GM21723 (cell line): ENCODE measurements around the gene CDK2AP2.
A peak's percentile ranks its signal among the peaks of the same experiment; 100 is the strongest.
"Not testable (repeated sequence)": the region's sequence is repeated elsewhere in the genome, so short reads cannot be mapped to it uniquely, and the experiment has no call there.

ENCODE experiments used
- ATAC-seq: cut with Tn5 transposase; IDR thresholded peaks from one replicate; pipeline ENCODE4 v1.9.1; 2021; ENCODE audit warnings: mild to moderate bottlenecking, moderate library complexity; ENCODE audit not compliant: unreplicated experiment

CDK2AP2 gene

DNA sequence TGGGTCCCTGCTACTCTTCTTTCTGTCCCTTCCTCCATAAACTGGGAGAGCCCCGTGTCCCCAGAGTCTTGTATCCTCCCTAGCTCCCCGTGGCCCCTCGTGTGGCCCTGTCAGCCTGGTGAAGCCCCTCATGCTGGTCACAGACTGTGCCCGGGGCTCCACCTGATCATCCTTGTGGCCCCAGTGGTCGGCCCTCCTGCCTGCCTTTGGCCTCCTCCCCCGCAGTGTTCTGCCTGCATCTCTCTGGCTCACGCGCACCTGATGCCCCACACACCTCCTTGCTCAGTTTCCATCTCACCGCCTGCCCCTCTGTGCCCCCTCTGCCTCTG is 16.5 kb upstream of the CDK2AP2 start:
- no peak for ATAC-seq

- no peak for ATAC-seq
Observed at GRCh38 chr11:67523556-67524479, 15.9 kb upstream of the CDK2AP2 start.

DNA sequence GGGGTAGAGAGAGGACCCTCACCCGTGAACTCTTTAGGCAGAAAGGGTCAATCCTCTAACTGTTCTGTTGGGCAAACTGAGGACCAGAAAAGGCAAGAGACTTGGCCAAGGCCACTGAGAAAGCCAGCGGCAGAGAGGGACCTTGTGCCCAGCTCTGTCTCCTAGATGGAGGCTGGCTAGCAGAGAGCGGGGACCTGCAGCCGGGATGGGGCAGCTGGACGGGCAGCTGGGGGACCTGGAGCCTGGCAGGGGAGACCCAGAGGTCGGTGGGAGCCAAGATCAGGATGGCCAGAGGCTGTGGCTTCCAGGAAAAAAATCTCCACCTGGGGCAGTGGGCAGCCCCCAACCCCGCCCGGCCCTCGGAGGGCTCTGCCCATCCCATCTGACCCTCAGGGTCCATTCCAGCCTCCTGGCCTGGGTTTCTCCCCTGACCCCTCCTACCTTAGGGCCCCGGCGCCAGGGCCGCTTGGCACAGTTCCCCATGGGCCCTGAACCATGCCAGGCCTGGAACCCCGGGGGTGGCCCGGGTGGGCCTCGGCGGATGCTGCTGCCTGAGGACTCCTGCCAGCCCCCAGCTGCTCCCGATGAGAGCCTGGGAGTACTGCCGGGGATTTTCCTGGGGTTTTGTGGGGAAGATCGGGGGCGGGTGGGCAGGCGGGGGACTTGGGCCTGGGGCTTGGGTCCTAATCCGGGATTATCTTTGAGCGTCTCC is 15.0 kb upstream of the CDK2AP2 start, which contains the start of gene CABP2:
Gene CABP2, minus strand, starts transcription at position 603 of the 712 bp plus-strand sequence. Its CDS starts 120 bp downstream, at position 483.
- ATAC-seq, result no peak

- ATAC-seq, result no peak
Observed at GRCh38 chr11:67522338-67522737, 14.4 kb upstream of the CDK2AP2 start.

DNA sequence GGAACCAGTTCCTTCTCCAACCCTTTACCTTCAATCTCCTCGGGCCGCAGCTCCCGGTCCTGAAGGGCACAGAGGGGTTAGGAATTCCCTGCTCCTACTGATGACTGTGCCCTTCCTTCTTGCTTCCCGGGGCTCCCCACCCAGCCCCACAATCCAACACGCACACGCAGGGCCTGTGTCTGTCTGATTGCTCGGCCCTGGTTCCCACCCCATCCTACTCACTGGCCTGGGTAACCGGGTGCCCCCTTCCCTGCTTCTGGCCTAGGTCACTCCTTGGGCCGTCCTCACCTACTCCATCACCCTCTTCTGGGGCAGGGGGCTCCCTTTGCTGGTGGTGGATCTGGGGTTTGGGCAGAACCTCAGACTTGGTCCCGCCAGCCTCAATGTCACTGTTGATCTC is 14.0 kb upstream of the CDK2AP2 start:
- ATAC-seq, result no peak

DNA sequence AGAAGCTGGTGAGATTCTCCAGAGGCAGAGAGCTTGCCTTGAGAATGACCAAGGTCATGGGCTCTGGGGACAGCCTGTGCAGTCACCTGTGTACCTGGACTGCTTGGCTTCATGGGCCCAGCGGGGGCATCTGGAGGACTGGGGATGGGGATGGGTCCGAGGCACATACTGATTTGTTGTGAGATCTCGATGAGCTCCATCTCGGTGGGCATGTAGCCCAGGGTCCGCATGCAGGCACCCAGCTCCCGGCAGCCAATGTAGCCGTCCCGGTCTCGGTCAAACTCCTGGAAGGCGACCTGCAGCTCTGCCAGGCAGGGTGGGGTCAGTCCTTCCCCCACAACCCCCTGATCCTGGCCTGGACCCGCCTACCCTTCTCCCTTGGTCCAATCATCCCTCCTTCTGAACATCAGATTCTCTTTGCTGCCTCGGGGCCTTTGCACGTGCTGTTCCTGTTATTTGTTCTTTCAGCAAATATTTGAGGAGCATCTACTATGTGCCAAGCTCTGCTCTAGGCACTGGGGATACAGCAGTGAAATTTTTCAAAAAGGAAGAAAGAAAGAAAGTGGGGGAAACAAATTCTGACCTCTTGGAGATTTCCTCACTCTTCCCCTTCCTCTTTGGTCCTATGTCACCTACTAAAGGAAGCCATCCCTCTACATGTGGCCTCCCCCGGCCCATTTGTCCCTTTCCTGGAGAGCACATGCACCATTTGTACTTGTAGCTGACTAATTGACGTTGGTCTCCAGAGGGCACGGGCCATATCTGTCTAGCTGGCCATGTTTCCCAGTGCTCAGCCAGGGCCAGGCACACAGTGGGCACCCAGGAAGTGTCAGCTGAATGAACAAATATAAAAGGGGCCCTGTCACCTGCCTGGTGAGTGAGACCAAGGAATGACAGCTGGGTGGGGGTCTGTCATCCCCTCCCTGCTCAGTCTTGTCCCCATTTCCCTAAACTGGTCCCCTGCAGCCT is 13.2 kb upstream of the CDK2AP2 start:
- ATAC-seq, result no peak

- ATAC-seq, result no peak
Observed at GRCh38 chr11:67519726-67520125, 11.8 kb upstream of the CDK2AP2 start.

DNA sequence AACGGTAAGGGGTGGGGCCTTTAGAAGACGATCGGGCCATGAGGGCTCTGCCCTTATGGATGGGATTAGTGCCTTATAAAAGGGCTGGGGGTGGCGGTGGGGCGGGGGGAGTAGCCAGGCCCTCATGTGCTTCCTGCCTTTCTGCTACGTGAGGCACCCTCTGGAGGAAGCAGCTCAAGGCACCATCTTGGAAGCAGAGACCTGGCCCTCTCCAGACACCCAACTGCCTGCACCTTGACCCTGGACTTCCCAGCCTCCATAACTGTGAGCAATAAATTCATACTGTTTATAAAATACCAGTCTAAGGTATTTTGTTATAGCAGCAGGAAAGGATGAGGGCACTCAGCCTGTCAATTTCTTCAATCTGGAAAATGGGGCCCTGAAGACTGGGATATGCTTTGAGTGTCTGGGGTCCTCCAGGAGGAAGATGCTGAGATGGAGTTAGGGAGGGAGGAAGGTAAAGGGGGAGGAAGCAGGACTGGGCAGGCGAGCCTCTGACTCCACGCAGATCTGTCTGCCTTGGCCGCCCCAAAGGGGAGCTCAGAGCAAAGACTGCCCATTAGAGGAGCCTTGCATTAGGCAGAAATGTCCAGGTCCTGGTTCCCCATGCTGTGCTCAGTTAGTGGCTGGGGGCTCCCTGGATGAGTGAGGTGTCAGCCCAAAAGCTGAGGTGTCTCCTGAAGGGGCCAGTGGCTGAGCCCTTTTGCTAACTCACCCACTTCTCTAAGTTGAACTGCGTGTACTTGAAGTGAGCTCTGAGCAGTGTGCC is 10.0 kb upstream of the CDK2AP2 start:
- ATAC-seq, result no peak

- ATAC-seq, result no peak
Observed at GRCh38 chr11:67516806-67517205, 8.8 kb upstream of the CDK2AP2 start.

DNA sequence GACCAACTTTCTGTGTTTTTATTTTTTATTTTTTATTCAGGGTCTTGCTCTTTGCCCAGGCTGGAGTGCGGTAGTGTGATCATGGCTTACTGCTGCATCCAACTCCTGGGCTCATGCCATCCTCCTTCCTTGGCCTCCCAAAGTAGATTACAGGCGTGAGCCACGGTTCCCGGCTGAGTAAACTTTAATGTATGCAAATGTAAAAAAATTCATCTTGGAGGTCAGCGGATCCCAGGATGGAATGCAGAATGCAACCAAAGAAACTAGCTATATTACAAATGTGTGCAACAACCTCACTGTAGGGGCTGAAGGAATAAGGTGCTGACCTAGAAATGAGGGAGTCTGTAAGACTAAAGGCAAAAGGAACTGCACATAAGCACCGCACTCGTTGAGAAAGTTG is 6.2 kb upstream of the CDK2AP2 start:
- no peak for ATAC-seq

GRCh38 chr11:67511558-67511957 is 3.6 kb upstream of the CDK2AP2 start:
- not testable (repeated sequence) for ATAC-seq

- ATAC-seq, result no peak
Observed at GRCh38 chr11:67510023-67510345, 2.0 kb upstream of the CDK2AP2 start.

GRCh38 chr11:67508486-67509121 is 642 bp upstream of the CDK2AP2 start:
- peak; percentile 38 for ATAC-seq

DNA sequence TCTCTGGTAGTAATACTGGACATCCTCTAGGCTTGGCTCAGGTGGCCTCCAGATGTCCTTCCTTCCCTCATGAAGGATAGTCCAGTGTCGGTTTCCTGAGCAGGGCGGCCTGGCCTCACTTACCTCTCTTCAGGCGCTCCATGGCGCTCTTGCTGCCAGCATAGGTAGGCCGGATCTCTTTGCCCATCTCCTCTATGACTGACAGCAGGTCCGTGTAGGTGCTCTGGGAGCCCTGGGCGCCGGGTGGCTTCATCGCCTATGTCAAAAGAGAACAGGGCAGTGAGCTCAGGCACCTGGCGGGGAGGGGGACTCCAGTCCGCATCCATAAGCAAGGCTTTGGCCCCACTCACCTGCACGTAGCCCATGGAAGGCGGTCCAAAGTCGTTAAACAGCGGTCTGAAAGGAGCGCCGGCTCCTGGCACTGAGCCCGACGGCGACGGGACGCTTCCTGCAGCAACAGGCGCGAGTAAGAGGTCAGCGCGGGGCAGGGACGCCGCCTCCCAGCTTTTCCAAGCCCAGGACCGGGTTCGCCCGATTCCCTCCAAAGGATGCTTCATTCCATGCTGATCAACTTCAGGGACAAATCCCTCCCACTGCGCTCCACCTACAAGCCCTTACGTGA is 609 bp downstream of the CDK2AP2 start:
- no peak for ATAC-seq

DNA sequence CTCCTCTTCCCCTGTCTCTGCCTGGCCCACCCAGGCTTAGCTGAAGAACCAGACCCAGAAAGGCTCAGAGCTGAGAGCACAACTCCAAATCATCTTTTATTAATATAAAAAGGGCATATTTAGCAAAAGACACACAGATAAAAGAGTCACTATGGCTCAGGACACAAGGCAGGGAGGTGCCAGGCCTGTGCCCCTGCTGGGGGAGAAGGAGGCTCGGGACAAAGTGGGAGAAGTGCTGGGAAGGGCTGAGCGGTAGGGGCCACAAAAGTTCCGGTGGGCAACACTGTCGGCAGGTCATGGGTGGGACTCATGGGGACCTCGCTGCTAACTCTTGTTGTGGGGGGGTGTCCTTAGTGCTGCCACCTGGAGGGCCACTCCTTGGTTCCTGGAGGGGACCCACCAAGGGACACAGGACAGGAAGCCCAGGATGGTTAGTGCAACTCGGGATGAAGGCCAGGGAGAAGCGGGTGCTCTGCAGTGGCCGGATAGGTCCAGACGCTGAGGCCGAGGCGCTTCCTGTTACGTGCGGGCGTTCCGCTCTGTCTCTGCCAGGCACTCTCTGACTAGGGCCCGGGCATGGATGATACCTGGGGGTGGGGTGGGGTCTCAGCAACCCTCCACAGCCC is 1.4 kb downstream of the CDK2AP2 start:
- no peak for ATAC-seq

DNA sequence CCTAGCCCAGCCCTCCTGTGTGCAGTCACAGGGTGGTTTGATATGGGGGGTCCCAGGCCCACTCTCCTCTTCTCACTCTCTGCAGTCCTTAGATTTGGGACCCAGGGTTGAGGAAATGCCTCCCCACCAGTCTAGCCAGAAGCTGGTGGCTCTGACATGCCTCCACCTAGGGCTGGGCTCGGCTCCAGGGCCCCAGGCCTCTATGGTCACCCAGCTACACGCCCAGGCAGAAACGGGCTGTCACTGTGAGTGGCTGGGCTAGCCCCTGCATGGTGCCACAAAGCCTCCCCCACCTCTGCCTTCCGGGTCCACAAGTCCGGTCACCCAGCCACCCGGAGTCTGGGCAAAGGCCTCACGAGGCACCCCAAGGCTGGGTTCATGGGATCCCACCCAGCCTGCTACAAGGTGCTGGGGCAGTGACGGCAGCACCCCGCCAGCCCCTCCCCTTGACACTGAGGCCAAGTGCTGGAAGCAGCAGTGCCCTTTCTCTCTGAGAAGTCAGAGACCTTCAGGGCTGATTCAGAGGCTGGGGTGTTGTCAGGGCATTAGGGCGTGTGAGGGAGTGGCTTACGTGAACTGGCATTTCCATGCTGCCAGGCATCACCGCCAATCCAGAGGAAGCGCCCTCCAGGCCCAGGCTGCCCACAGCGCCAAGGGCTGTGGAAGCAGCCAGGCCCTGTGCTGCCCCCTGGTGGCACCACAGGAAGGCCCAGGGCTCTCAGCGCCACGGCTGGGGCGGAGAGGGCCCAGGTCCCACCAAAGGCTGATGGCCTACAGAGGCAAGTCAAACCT is 2.2 kb downstream of the CDK2AP2 start:
- peak; percentile 29 for ATAC-seq

GRCh38 chr11:67504950-67505581 is 2.9 kb downstream of the CDK2AP2 start, which contains the start of gene PITPNM1:
Gene PITPNM1 (minus strand): TSS chr11:67505363. CDS start chr11:67504180, 1,183 bp downstream.
- ATAC-seq, result peak; percentile 31
